Islet precursor cell (in vitro differentiated cells): Measurements from ENCODE around the gene DRC7.
"Not testable (repeated sequence)": the region's sequence is repeated elsewhere in the genome, so short reads cannot be mapped to it uniquely, and the experiment has no call there.

Source experiments
- DNase-seq: peaks from one replicate; pipeline ENCODE4 v3.0.0-alpha.2; 2018

The DRC7 gene

GRCh38 chr16:57661510-57661909 is 33.1 kb upstream of the DRC7 start:
- DNase-seq: no peak

DNA sequence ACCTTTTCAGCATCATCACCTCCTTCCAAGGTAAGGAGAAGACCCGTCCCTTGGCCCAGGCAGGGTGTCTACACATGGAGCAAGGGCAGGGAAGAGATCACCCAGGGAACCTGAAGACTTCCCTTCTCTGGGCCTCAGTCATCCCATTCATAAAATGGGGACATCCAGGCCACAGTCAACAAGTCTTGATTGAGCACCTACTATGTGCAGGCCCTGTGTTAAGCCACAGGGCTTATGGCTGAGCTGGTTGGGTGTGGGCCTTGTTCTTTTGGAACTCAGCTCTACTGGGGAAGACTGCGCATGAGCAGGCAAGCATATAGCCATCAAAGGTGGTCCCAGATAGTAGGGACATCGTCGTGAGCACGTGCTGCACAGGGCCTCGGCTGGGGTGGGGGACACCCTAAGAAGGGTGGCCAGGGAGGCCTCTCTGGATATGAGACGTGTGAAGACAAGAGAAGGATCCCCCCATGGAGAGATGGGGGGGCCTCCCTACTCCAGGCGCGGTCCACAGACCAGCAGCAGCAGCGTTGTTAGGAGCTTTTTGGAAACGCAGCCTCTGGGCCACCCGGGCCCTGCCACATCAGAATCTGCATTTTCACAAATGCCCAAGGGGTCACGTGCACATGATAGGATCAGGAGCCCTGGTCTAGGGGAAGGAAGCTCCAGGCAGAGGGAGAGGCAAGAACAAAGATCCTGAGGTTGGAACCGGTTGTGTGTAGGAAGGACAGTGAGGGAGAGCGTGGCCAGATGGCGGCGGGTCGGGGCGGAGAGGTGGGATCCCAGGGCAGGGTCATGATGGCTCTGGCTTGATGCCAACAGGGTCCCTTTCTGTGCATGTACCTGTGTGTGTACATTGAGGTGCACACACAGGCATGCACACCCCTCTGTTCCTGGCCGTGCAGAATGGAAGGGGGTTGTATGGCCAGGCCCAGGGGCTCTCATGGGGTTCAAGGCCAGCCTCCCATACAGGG is 32.4 kb upstream of the DRC7 start:
- no peak for DNase-seq

- DNase-seq: no peak
Measured at GRCh38 chr16:57663436-57663835, 31.2 kb upstream of the DRC7 start.

- no peak for DNase-seq
Measured at GRCh38 chr16:57663917-57664661, 30.5 kb upstream of the DRC7 start.

DNA sequence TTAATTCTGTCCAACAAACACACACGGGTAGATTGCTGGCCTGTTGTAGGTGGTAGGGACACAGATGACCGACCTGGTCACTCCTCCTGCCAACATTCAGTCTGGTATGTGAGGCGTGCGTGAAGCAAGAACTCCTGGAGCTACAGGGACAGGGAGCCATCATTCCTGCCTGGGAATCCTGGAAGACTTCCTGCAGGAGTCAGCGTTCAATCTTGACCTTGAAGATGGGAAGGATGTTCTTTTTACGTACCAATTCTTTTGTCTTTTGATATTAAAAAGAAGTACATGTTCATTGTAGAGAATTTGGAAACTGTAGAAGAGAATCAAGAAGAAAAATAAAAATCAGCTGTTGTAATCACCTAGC is 30.0 kb upstream of the DRC7 start:
- DNase-seq: no peak

- no peak for DNase-seq
Measured at GRCh38 chr16:57665541-57665940, 29.1 kb upstream of the DRC7 start.

GRCh38 chr16:57666353-57667047 is 28.1 kb upstream of the DRC7 start:
- no peak for DNase-seq

GRCh38 chr16:57667048-57667525 is 27.5 kb upstream of the DRC7 start:
- no peak for DNase-seq

GRCh38 chr16:57667526-57668262 is 26.9 kb upstream of the DRC7 start:
- no peak for DNase-seq

- no peak for DNase-seq
Measured at GRCh38 chr16:57668263-57668571, 26.4 kb upstream of the DRC7 start, which contains the start of gene ADGRG3. TSS of gene ADGRG3 (plus strand) at chr16:57668306. CDS start at chr16:57668348, 42 bp downstream.

GRCh38 chr16:57668630-57669475 is 25.8 kb upstream of the DRC7 start:
- no peak for DNase-seq

- no peak for DNase-seq
Measured at GRCh38 chr16:57669476-57670162, 25.0 kb upstream of the DRC7 start.

DNA sequence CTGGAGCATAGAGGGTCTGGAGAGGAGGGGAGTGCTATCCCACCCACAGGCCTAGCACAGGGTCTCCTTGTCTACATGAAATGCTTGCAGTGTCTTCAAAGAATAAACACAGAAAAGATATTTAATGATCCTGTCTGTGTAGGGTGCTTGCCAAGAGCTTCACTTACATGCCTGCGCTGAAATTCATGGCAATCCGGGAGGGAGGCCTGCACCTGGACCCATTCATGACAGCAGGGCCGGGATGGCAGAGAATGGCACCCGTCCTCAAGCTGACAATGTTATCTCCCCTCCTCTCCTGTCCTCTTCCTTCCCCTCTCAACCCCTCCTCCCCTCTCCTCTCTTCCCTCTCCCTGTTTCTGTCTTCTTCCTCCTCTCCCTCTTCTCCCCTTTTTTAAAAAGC is 24.4 kb upstream of the DRC7 start:
- DNase-seq: no peak

DNA sequence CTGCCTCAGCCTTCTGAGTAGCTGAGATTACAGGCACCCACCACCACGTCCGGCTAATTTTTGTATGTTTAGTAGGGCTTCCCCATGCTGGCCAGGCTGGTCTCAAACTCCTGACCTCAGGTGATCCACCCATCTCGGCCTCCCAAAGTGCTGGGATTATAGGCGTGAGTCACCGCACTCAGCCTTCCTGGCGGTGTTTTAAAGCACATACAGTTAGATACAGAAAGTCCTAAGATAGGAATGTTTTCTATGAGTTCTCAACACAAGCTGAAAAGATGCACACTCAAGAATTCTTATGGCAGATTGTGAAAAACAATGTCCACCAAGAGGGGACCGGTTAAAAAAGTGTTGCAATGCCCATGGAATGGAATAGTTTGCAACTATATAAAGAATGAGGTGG is 23.2 kb upstream of the DRC7 start:
- not testable (repeated sequence) for DNase-seq

GRCh38 chr16:57672416-57672815 is 22.2 kb upstream of the DRC7 start:
- DNase-seq: no peak

GRCh38 chr16:57672824-57673223 is 21.8 kb upstream of the DRC7 start:
- no peak for DNase-seq

GRCh38 chr16:57675741-57676551 is 18.7 kb upstream of the DRC7 start:
- peak; percentile 70 for DNase-seq

- DNase-seq: no peak
Measured at GRCh38 chr16:57676553-57677085, 18.0 kb upstream of the DRC7 start.

DNA sequence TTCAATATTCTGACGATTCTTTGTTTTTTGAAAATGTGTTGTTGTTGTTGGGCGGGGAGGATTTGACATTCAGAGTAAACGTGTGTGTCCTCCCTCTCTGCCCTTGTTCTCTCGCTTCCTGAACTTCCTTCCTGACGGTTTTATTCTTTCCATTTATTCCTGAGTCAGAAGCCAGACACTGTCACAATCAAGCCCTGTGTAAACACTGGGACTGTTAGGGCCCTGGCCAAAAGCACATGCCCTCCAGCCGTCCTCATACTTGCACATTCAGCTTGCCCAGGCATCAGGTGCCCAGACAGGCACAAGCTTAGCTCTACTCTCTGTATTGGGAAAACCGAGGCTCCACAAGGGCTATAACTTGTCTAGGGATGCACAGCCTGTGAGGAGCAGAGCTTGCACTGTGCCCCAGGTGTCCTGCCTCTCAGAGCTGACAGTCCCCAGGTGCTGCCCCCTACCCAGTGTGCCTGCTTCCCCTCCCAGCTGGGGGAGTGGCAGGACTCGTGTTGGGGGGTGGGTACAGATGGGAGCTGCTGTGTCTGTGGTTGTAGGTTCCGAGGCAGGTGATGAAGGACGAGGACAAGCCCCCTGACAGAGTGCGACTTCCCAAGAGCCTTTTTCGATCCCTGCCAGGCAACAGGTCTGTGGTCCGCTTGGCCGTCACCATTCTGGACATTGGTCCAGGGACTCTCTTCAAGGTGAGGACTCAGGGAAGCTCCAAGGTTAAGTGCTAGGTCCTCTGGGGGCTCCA is 16.8 kb upstream of the DRC7 start:
- DNase-seq: no peak
